Loucy (cell line): ENCODE results near the gene NDFIP1.

Experiments
- H2AFZ ChIP-seq: fragments of 200-600 bp; sonication (generic); 2 replicates; pipeline ENCODE4 v1.6.0; 2016; ENCODE audit warnings: antibody characterized with exemption, mild to moderate bottlenecking, low read length, moderate library complexity
- H3F3A ChIP-seq: fragments of 200-600 bp; 2 replicates; pipeline ENCODE4 v1.6.0; 2016; ENCODE audit warnings: antibody characterized with exemption, low read depth, mild to moderate bottlenecking
- H3K27me3 ChIP-seq: fragments of 200-600 bp; sonication (generic); 2 replicates; pipeline ENCODE4 v1.6.1; 2014; ENCODE audit warnings: low read length, mild to moderate bottlenecking; ENCODE audit not compliant: insufficient read depth, poor library complexity, severe bottlenecking
- H3K36me3 ChIP-seq: fragments of 200-600 bp; sonication (generic); 2 replicates; pipeline ENCODE4 v1.6.1; 2016; ENCODE audit warnings: low read length; ENCODE audit not compliant: insufficient read depth
- H3K4me1 ChIP-seq: fragments of 200-600 bp; sonication (generic); 2 replicates; pipeline ENCODE4 v1.5.1; 2014; ENCODE audit warnings: low read length, mild to moderate bottlenecking; ENCODE audit not compliant: insufficient read depth, poor library complexity, severe bottlenecking
- H3K4me2 ChIP-seq: fragments of 200-600 bp; sonication (generic); 2 replicates; pipeline ENCODE4 v1.6.0; 2014; ENCODE audit warnings: antibody characterized with exemption, low read length, low read depth, mild to moderate bottlenecking; ENCODE audit not compliant: poor library complexity, severe bottlenecking
- H3K4me3 ChIP-seq: fragments of 200-600 bp; sonication (generic); 2 replicates; pipeline ENCODE4 v1.5.1; 2014; ENCODE audit warnings: low read length, mild to moderate bottlenecking, mixed read lengths; ENCODE audit not compliant: poor library complexity, severe bottlenecking
- H3K79me2 ChIP-seq: fragments of 200-600 bp; sonication (generic); 2 replicates; pipeline ENCODE4 v1.6.1; 2014; ENCODE audit warnings: low read length; ENCODE audit not compliant: insufficient read depth
- H3K9ac ChIP-seq: fragments of 200-600 bp; sonication (generic); 2 replicates; pipeline ENCODE4 v1.6.0; 2014; ENCODE audit warnings: mild to moderate bottlenecking, low read depth, low read length, moderate library complexity; ENCODE audit not compliant: poor library complexity, severe bottlenecking
- H3K9me2 ChIP-seq: fragments of 200-600 bp; sonication (generic); replicated peaks from 2 replicates; pipeline ENCODE4 v1.6.1; 2016; ENCODE audit warnings: low read depth, low read length, mixed read lengths
- H3K9me3 ChIP-seq: fragments of 200-600 bp; sonication (generic); 2 replicates; pipeline ENCODE4 v1.6.1; 2014; ENCODE audit warnings: mild to moderate bottlenecking, antibody characterized with exemption, low read length, low read depth; ENCODE audit not compliant: insufficient read depth
- H4K20me1 ChIP-seq: fragments of 200-600 bp; sonication (generic); 2 replicates; pipeline ENCODE4 v1.6.0; 2014; ENCODE audit warnings: antibody characterized with exemption, low read length, mild to moderate bottlenecking; ENCODE audit not compliant: insufficient read depth, poor library complexity, severe bottlenecking
- CTCF ChIP-seq: fragments of 200-600 bp; sonication (generic); conservative IDR thresholded peaks from 2 replicates; pipeline ENCODE4 v1.5.1; 2014; ENCODE audit warnings: mild to moderate bottlenecking, antibody characterized with exemption, low read length
- EZH2phosphoT487 ChIP-seq: fragments of 200-600 bp; IDR thresholded peaks from 2 replicates; pipeline ENCODE4 v1.6.1; 2018; ENCODE audit warnings: antibody characterized with exemption, mild to moderate bottlenecking, moderate library complexity, borderline replicate concordance

Gene NDFIP1

GRCh38 chr5:142197781-142198180 lies 89.2 kb downstream of the NDFIP1 start:
- no peaks in the 10 kb centered on the region for H4K20me1 ChIP-seq
- H3K36me3 ChIP-seq: no peaks in the 10 kb centered on the region
- no peak overlapping the region for H3K9ac ChIP-seq
- no peaks in the 10 kb centered on the region for H3K9me3 ChIP-seq
- no peaks in the 10 kb centered on the region for H3K9me2 ChIP-seq
- no peaks in the 10 kb centered on the region for H3F3A ChIP-seq
- H3K79me2 ChIP-seq: no peaks in the 10 kb centered on the region
- H3K4me2 ChIP-seq: no peak overlapping the region
- H3K4me1 ChIP-seq: no peaks in the 10 kb centered on the region
- no peak overlapping the region for H2AFZ ChIP-seq
- TF ChIP-seq CTCF (no peak), EZH2phosphoT487 (no peak)
- no peaks in the 10 kb centered on the region for H3K27me3 ChIP-seq
- H3K4me3 ChIP-seq: no peak overlapping the region

GRCh38 chr5:142199388-142199787 lies 90.8 kb downstream of the NDFIP1 start:
- H3K27me3 ChIP-seq: no peaks in the 10 kb centered on the region
- H3K9me3 ChIP-seq: no peaks in the 10 kb centered on the region
- H3K4me3 ChIP-seq: no peak overlapping the region
- no peaks in the 10 kb centered on the region for H4K20me1 ChIP-seq
- H3K36me3 ChIP-seq: no peaks in the 10 kb centered on the region
- H3F3A ChIP-seq: no peaks in the 10 kb centered on the region
- no peak overlapping the region for H3K4me2 ChIP-seq
- TF ChIP-seq EZH2phosphoT487 (no peak), CTCF (no peak)
- no peaks in the 10 kb centered on the region for H3K4me1 ChIP-seq
- no peak overlapping the region for H3K9ac ChIP-seq
- no peaks in the 10 kb centered on the region for H3K9me2 ChIP-seq
- no peaks in the 10 kb centered on the region for H3K79me2 ChIP-seq
- no peak overlapping the region for H2AFZ ChIP-seq

- no peak overlapping the region for H3K4me2 ChIP-seq
These were observed 91.8 kb downstream of the NDFIP1 start for GRCh38 chr5:142200387-142200786.

More at GRCh38 chr5:142200387-142200786, 91.8 kb downstream of the NDFIP1 start:
- no peaks in the 10 kb centered on the region for H4K20me1 ChIP-seq
- H3K36me3 ChIP-seq: no peaks in the 10 kb centered on the region
- H3K79me2 ChIP-seq: no peaks in the 10 kb centered on the region
- no peaks in the 10 kb centered on the region for H3K9me3 ChIP-seq
- H3K9ac ChIP-seq: no peak overlapping the region
- H3K4me3 ChIP-seq: no peak overlapping the region
- no peaks in the 10 kb centered on the region for H3K27me3 ChIP-seq
- no peak for TF ChIP-seq CTCF
- TF ChIP-seq EZH2phosphoT487: no peak
- H3K4me1 ChIP-seq: no peaks in the 10 kb centered on the region
- H3F3A ChIP-seq: no peaks in the 10 kb centered on the region
- H3K9me2 ChIP-seq: no peaks in the 10 kb centered on the region
- H2AFZ ChIP-seq: no peak overlapping the region
